ENCODE data around the gene SH3RF1. TPM values are rescaled to one million over a fixed set of nuclear protein-coding genes. Genes with fewer than 3 reads are reported as not detected.
A peak's percentile ranks its signal among the peaks of the same experiment; 100 is the strongest.

SH3RF1 gene
- total RNA-seq, 3 donors from 2014 or later = 45.3 to 82.3 (median 65.5) TPM

- H3K36me3 ChIP-seq (ENCODE audit: low read depth) = peaks cover 4% of the 10 kb centered on the region
- intact Hi-C loops (cut with DNase I, micrococcal nuclease) = no loop called here
- ATAC-seq (no peak), DNase-seq (no peak)
- peaks cover 30% of the 10 kb centered on the region for H3K4me1 ChIP-seq (ENCODE audit: low read depth)
- no peaks in the 10 kb centered on the region for H3K9me3 ChIP-seq
- TF ChIP-seq, protein P1, sequence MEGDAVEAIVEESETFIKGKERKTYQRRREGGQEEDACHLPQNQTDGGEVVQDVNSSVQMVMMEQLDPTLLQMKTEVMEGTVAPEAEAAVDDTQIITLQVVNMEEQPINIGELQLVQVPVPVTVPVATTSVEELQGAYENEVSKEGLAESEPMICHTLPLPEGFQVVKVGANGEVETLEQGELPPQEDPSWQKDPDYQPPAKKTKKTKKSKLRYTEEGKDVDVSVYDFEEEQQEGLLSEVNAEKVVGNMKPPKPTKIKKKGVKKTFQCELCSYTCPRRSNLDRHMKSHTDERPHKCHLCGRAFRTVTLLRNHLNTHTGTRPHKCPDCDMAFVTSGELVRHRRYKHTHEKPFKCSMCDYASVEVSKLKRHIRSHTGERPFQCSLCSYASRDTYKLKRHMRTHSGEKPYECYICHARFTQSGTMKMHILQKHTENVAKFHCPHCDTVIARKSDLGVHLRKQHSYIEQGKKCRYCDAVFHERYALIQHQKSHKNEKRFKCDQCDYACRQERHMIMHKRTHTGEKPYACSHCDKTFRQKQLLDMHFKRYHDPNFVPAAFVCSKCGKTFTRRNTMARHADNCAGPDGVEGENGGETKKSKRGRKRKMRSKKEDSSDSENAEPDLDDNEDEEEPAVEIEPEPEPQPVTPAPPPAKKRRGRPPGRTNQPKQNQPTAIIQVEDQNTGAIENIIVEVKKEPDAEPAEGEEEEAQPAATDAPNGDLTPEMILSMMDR (IDR thresholded peaks at IDR 0.05) = no peak
- H3K4me3 ChIP-seq = no peak overlapping the region
These were observed 3.7 kb downstream of the SH3RF1 start for GRCh38 chr4:169267070-169267469.

DNA sequence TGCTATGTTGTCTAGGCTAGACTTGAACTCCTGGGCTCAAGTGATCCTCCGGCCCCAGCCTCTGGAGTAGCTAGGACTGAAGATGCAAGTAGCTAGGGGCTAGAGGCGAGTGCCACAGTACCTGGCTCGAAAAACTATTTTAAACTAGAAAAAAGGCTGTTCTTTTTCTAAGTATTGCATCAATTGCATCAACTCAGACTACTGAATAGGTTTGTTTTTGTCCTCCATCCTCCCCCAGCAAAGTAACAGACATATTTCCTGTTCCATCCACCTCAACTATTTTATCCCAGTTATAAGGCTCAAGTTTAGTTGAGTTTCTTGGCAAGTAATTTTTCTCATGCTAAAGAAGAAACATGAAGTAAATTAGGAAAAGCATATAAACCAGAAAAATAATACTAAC is 4.1 kb downstream of the SH3RF1 start:
- ATAC-seq (no peak), DNase-seq (no peak)
- Histone ChIP-seq H3K36me3 (ENCODE audit: low read depth) (peaks cover 4% of the 10 kb centered on the region), H3K4me1 (ENCODE audit: low read depth) (peaks cover 27% of the 10 kb centered on the region), H3K9me3 (no peaks in the 10 kb centered on the region), H3K4me3 (no peak overlapping the region)
- TF ChIP-seq, protein P1 (IDR thresholded peaks at IDR 0.05) = no peak
- intact Hi-C loops (cut with DNase I, micrococcal nuclease) = no loop called here

GRCh38 chr4:169266081-169266480 is 4.7 kb downstream of the SH3RF1 start:
- ATAC-seq = no peak
- H3K4me3 ChIP-seq = no peak overlapping the region
- peaks cover 26% of the 10 kb centered on the region for H3K4me1 ChIP-seq (ENCODE audit: low read depth)
- peaks cover 4% of the 10 kb centered on the region for H3K36me3 ChIP-seq (ENCODE audit: low read depth)
- intact Hi-C loops (cut with DNase I, micrococcal nuclease) = no loop called here
- DNase-seq = no peak
- H3K9me3 ChIP-seq = no peaks in the 10 kb centered on the region
- TF ChIP-seq, protein P1 (IDR thresholded peaks at IDR 0.05) = no peak

- ATAC-seq (peak; percentile 92), DNase-seq (peak; percentile 60 to 81 (median 71))
- intact Hi-C loops (cut with DNase I, micrococcal nuclease) = no loop called here
- TF ChIP-seq, protein P1 (IDR thresholded peaks at IDR 0.05) = no peak
- no peaks in the 10 kb centered on the region for H3K9me3 ChIP-seq
- H3K4me1 ChIP-seq (ENCODE audit: low read depth) = peaks cover 26% of the 10 kb centered on the region
- no peak overlapping the region for H3K4me3 ChIP-seq
- H3K36me3 ChIP-seq (ENCODE audit: low read depth) = no peaks in the 10 kb centered on the region
These were observed 6.9 kb downstream of the SH3RF1 start for GRCh38 chr4:169263791-169264392.

GRCh38 chr4:169260217-169260866 is 10.4 kb downstream of the SH3RF1 start:
- intact Hi-C loops (cut with DNase I, micrococcal nuclease) = no loop called here
- Histone ChIP-seq H3K36me3 (ENCODE audit: low read depth) (no peaks in the 10 kb centered on the region), H3K4me3 (no peak overlapping the region), H3K9me3 (no peaks in the 10 kb centered on the region), H3K4me1 (ENCODE audit: low read depth) (peaks cover 8% of the 10 kb centered on the region)
- no peak for DNase-seq
- TF ChIP-seq, protein P1 (IDR thresholded peaks at IDR 0.05) = no peak
- no peak for ATAC-seq
